Trophoblast cell (in vitro differentiated cells and primary cell): ENCODE results near the gene FIGNL2.

Experiments used
- DNase-seq, 2 donors: peaks; one replicate each; pipeline ENCODE4 v3.0.0-alpha.2; 2016
- H2AFZ ChIP-seq: 2 replicates; pipeline ENCODE4 v1.6.1; 2013; ENCODE audit warnings: low read length, moderate library complexity, mild to moderate bottlenecking; ENCODE audit not compliant: insufficient read depth, poor library complexity
- H2AK5ac ChIP-seq: 2 replicates; pipeline ENCODE4 v1.6.1; 2013; ENCODE audit warnings: mild to moderate bottlenecking, low read length
- H2BK120ac ChIP-seq: 2 replicates; pipeline ENCODE4 v1.6.1; 2013; ENCODE audit warnings: low read length, mild to moderate bottlenecking, moderate library complexity; ENCODE audit not compliant: insufficient read depth, poor library complexity
- H2BK12ac ChIP-seq: 2 replicates; pipeline ENCODE4 v1.6.1; 2013; ENCODE audit warnings: mild to moderate bottlenecking, low read length, moderate library complexity
- H2BK5ac ChIP-seq: 2 replicates; pipeline ENCODE4 v1.6.1; 2013; ENCODE audit warnings: low read length, low read depth, moderate library complexity, mild to moderate bottlenecking; ENCODE audit not compliant: poor library complexity
- H3K14ac ChIP-seq: 2 replicates; pipeline ENCODE4 v1.6.1; 2013; ENCODE audit warnings: mild to moderate bottlenecking, low read length
- H3K18ac ChIP-seq: 2 replicates; pipeline ENCODE4 v1.6.1; 2013; ENCODE audit warnings: mild to moderate bottlenecking, low read length
- H3K23ac ChIP-seq: 2 replicates; pipeline ENCODE4 v1.6.1; 2013; ENCODE audit warnings: low read length
- H3K27ac ChIP-seq: 2 replicates; pipeline ENCODE4 v1.5.1; 2013; ENCODE audit warnings: low read depth, mild to moderate bottlenecking, inconsistent platforms, low read length, moderate library complexity
- H3K27me3 ChIP-seq: 2 replicates; pipeline ENCODE4 v1.6.1; 2013; ENCODE audit warnings: inconsistent platforms, mild to moderate bottlenecking, low read length, moderate library complexity; ENCODE audit not compliant: insufficient read depth
- H3K36me3 ChIP-seq, 2 experiments: 1 replicate in 1 of 2; 2 replicates in 1 of 2; pipeline ENCODE4 v1.6.1; 2013; ENCODE audit warnings: low read length in 2 of 2, mild to moderate bottlenecking in 2 of 2, moderate library complexity in 1 of 2; ENCODE audit not compliant: insufficient read depth in 2 of 2, control insufficient read depth in 1 of 2
- H3K4ac ChIP-seq: 2 replicates; pipeline ENCODE4 v1.6.1; 2013; ENCODE audit warnings: low read depth, mild to moderate bottlenecking, low read length, moderate library complexity
- H3K4me1 ChIP-seq, 2 experiments: 1 replicate in 1 of 2; 2 replicates in 1 of 2; pipeline ENCODE4 v1.6.1; 2013; ENCODE audit warnings: low read length in 2 of 2, mild to moderate bottlenecking in 2 of 2, moderate library complexity in 1 of 2; ENCODE audit not compliant: insufficient read depth in 2 of 2, control insufficient read depth in 1 of 2
- H3K4me2 ChIP-seq: 2 replicates; pipeline ENCODE4 v1.6.1; 2013; ENCODE audit warnings: inconsistent platforms, mild to moderate bottlenecking, low read length, moderate library complexity
- H3K4me3 ChIP-seq: 2 replicates; pipeline ENCODE4 v1.5.1; 2013; ENCODE audit warnings: mild to moderate bottlenecking, low read depth, low read length, inconsistent platforms
- H3K79me1 ChIP-seq: one replicate; pipeline ENCODE4 v1.6.1; 2013; ENCODE audit warnings: low read length
- H3K79me2 ChIP-seq: 2 replicates; pipeline ENCODE4 v1.6.1; 2013; ENCODE audit warnings: low read length, mild to moderate bottlenecking; ENCODE audit not compliant: control insufficient read depth, insufficient read depth, poor library complexity
- H3K9ac ChIP-seq: 2 replicates; pipeline ENCODE4 v1.6.1; 2013; ENCODE audit warnings: mild to moderate bottlenecking, low read length
- H3K9me3 ChIP-seq: 2 replicates; pipeline ENCODE4 v1.6.1; 2013; ENCODE audit warnings: low read depth, mild to moderate bottlenecking, control low read depth, inconsistent platforms, low read length; ENCODE audit not compliant: insufficient read depth
- H4K12ac ChIP-seq: 2 replicates; pipeline ENCODE4 v1.6.1; 2013; ENCODE audit warnings: low read depth, mild to moderate bottlenecking, low read length, moderate library complexity
- H4K8ac ChIP-seq: 2 replicates; pipeline ENCODE4 v1.6.1; 2013; ENCODE audit warnings: low read depth, mild to moderate bottlenecking, low read length, moderate library complexity
- H4K91ac ChIP-seq: one replicate; pipeline ENCODE4 v1.6.1; 2013; ENCODE audit warnings: low read depth, mild to moderate bottlenecking, low read length, moderate library complexity
- WGBS: extraction: QIAGEN DNeasy Blood & Tissue Kit; methylation state at CpG from one replicate; pipeline ENCODE4 v1.1.7; 2013; ENCODE audit warnings: missing lambda C conversion rate; ENCODE audit not compliant: insufficient read length, insufficient coverage; ENCODE audit errors: extremely low coverage; 5-methylcytosine and 5-hydroxymethylcytosine counted together

The FIGNL2 gene

GRCh38 chr12:51838762-51839161 is 9.8 kb downstream of the FIGNL2 start:
- H2BK12ac ChIP-seq, result no peak overlapping the region
- peaks cover 44 to 59% of the 10 kb centered on the region in 2 experiments for H3K4me1 ChIP-seq
- no peak overlapping the region for H3K27ac ChIP-seq
- no peak overlapping the region for H3K14ac ChIP-seq
- H3K9ac ChIP-seq, result no peak overlapping the region
- peaks cover 2% of the 10 kb centered on the region for H3K9me3 ChIP-seq
- H3K4me3 ChIP-seq, result no peak overlapping the region
- H2BK5ac ChIP-seq, result no peak overlapping the region
- no peak overlapping the region for H4K12ac ChIP-seq
- H3K4me2 ChIP-seq, result no peak overlapping the region
- no peak overlapping the region for H4K91ac ChIP-seq
- no peak overlapping the region for H3K18ac ChIP-seq
- H3K23ac ChIP-seq, result no peak overlapping the region
- peaks cover 16 to 25% of the 10 kb centered on the region in 2 experiments for H3K36me3 ChIP-seq
- H3K79me1 ChIP-seq, result peaks cover 7% of the 10 kb centered on the region
- no CpG with 5 or more reads among the region's 4 CpGs for WGBS
- H3K27me3 ChIP-seq, result no peaks in the 10 kb centered on the region
- no peak overlapping the region for H2AFZ ChIP-seq
- H2BK120ac ChIP-seq, result no peak overlapping the region
- DNase-seq, result no peak
- H3K4ac ChIP-seq, result no peak overlapping the region
- peaks cover 23% of the 10 kb centered on the region for H3K79me2 ChIP-seq
- H2AK5ac ChIP-seq, result no peak overlapping the region
- H4K8ac ChIP-seq, result no peak overlapping the region

- H3K23ac ChIP-seq, result no peak overlapping the region
- H2AK5ac ChIP-seq, result no peak overlapping the region
- WGBS, result no CpG with 5 or more reads among the region's 4 CpGs
These were observed 10.5 kb downstream of the FIGNL2 start for GRCh38 chr12:51838036-51838435.

GRCh38 chr12:51837286-51837685 is 11.2 kb downstream of the FIGNL2 start:
- Histone ChIP-seq H3K27ac (no peak overlapping the region), H4K91ac (no peak overlapping the region), H3K4ac (no peak overlapping the region), H3K9me3 (peaks cover 2% of the 10 kb centered on the region), H2AK5ac (no peak overlapping the region), H3K36me3 (peaks cover 12 to 18% of the 10 kb centered on the region in 2 experiments), H3K9ac (no peak overlapping the region), H2AFZ (no peak overlapping the region), H4K12ac (no peak overlapping the region), H3K18ac (no peak overlapping the region), H3K79me1 (peaks cover 7% of the 10 kb centered on the region), H4K8ac (no peak overlapping the region), H3K23ac (no peak overlapping the region), H2BK12ac (no peak overlapping the region), H3K14ac (no peak overlapping the region), H3K79me2 (peaks cover 18% of the 10 kb centered on the region), H3K4me2 (no peak overlapping the region), H2BK5ac (no peak overlapping the region), H3K27me3 (no peaks in the 10 kb centered on the region), H2BK120ac (no peak overlapping the region), H3K4me1 (peaks cover 41 to 56% of the 10 kb centered on the region in 2 experiments), H3K4me3 (no peak overlapping the region)
- no peak for DNase-seq
- no CpG with 5 or more reads among the region's 7 CpGs for WGBS

More at GRCh38 chr12:51838036-51838435, 10.5 kb downstream of the FIGNL2 start:
- Histone ChIP-seq H3K4me2 (no peak overlapping the region), H3K9me3 (peaks cover 2% of the 10 kb centered on the region), H4K91ac (no peak overlapping the region), H4K12ac (no peak overlapping the region), H2AFZ (no peak overlapping the region), H2BK5ac (no peak overlapping the region), H3K9ac (no peak overlapping the region), H2BK120ac (no peak overlapping the region), H3K27me3 (no peaks in the 10 kb centered on the region), H2BK12ac (no peak overlapping the region), H3K4me3 (no peak overlapping the region), H3K36me3 (peaks cover 16 to 23% of the 10 kb centered on the region in 2 experiments), H3K14ac (no peak overlapping the region), H3K79me1 (peaks cover 7% of the 10 kb centered on the region), H3K79me2 (peaks cover 23% of the 10 kb centered on the region), H3K27ac (peak overlapping the region; percentile 8), H3K4ac (peak overlapping the region; percentile 3), H4K8ac (no peak overlapping the region), H3K4me1 (peaks cover 42 to 59% of the 10 kb centered on the region in 2 experiments), H3K18ac (peak overlapping the region; percentile 12)
- DNase-seq, result no peak

GRCh38 chr12:51836827-51837173 is 11.7 kb downstream of the FIGNL2 start:
- peaks cover 18% of the 10 kb centered on the region for H3K79me2 ChIP-seq
- WGBS, result no CpG with 5 or more reads among the region's 6 CpGs
- H3K4ac ChIP-seq, result peak overlapping the region; percentile 0
- peaks cover 37 to 52% of the 10 kb centered on the region in 2 experiments for H3K4me1 ChIP-seq
- peaks cover 12 to 18% of the 10 kb centered on the region in 2 experiments for H3K36me3 ChIP-seq
- H3K27ac ChIP-seq, result no peak overlapping the region
- peak overlapping the region; percentile 10 for H3K4me2 ChIP-seq
- no peak overlapping the region for H4K12ac ChIP-seq
- peaks cover 7% of the 10 kb centered on the region for H3K79me1 ChIP-seq
- peaks cover 2% of the 10 kb centered on the region for H3K9me3 ChIP-seq
- no peak overlapping the region for H4K91ac ChIP-seq
- H3K23ac ChIP-seq, result no peak overlapping the region
- no peak overlapping the region for H3K4me3 ChIP-seq
- no peak overlapping the region for H3K9ac ChIP-seq
- no peak for DNase-seq
- no peak overlapping the region for H4K8ac ChIP-seq
- H2AK5ac ChIP-seq, result no peak overlapping the region
- no peak overlapping the region for H2AFZ ChIP-seq
- no peak overlapping the region for H3K18ac ChIP-seq
- no peak overlapping the region for H2BK120ac ChIP-seq
- H3K14ac ChIP-seq, result no peak overlapping the region
- no peaks in the 10 kb centered on the region for H3K27me3 ChIP-seq
- H2BK5ac ChIP-seq, result no peak overlapping the region
- H2BK12ac ChIP-seq, result no peak overlapping the region
